ENCODE results near the gene CD248.

CD248 gene

GRCh38 chr11:66275984-66276612, 40.7 kb downstream of the CD248 start:
- H3K4me3 ChIP-seq (ENCODE audit: low read length), result no peak overlapping the region
- no peak for DNase-seq (ENCODE audit: low read depth)
- TF ChIP-seq, protein P1, sequence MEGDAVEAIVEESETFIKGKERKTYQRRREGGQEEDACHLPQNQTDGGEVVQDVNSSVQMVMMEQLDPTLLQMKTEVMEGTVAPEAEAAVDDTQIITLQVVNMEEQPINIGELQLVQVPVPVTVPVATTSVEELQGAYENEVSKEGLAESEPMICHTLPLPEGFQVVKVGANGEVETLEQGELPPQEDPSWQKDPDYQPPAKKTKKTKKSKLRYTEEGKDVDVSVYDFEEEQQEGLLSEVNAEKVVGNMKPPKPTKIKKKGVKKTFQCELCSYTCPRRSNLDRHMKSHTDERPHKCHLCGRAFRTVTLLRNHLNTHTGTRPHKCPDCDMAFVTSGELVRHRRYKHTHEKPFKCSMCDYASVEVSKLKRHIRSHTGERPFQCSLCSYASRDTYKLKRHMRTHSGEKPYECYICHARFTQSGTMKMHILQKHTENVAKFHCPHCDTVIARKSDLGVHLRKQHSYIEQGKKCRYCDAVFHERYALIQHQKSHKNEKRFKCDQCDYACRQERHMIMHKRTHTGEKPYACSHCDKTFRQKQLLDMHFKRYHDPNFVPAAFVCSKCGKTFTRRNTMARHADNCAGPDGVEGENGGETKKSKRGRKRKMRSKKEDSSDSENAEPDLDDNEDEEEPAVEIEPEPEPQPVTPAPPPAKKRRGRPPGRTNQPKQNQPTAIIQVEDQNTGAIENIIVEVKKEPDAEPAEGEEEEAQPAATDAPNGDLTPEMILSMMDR (IDR thresholded peaks at IDR 0.05; ENCODE audit: insufficient read depth, low read depth, low read length, missing control alignments), result no peak

DNA sequence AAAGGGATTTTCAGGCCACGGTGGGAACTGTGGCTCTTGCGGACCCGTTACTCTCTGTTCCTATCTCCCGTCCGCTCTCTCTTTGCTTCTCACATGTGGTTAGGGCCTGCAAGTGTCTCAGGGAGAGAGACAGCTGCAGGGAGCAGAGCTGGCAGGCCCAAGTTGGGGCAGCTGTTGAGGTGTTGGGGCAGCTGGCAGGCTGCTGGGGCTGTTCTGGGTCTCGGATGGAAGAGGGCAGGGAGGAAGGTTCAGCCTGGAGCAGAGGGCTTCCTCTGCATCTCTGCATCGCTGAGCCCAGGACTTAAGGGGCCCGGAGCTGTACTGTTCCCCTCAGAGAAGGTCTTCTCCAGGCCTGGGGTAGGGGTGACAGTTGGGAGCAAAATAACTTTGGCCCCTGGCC, 41.4 kb downstream of the CD248 start:
- DNase-seq (ENCODE audit: low read depth), result no peak
- H3K4me3 ChIP-seq (ENCODE audit: low read length), result no peak overlapping the region
- TF ChIP-seq, protein P1 (IDR thresholded peaks at IDR 0.05; ENCODE audit: insufficient read depth, low read depth, low read length, missing control alignments), result no peak

- no peak for DNase-seq (ENCODE audit: low read depth)
- TF ChIP-seq, protein P1 (IDR thresholded peaks at IDR 0.05; ENCODE audit: insufficient read depth, low read depth, low read length, missing control alignments), result no peak
- H3K4me3 ChIP-seq (ENCODE audit: low read length), result no peak overlapping the region
These were observed 42.6 kb downstream of the CD248 start for GRCh38 chr11:66274219-66274618.

GRCh38 chr11:66272596-66272995, 44.2 kb downstream of the CD248 start:
- no peak for DNase-seq (ENCODE audit: low read depth)
- no peak overlapping the region for H3K4me3 ChIP-seq (ENCODE audit: low read length)
- TF ChIP-seq, protein P1 (IDR thresholded peaks at IDR 0.05; ENCODE audit: insufficient read depth, low read depth, low read length, missing control alignments), result no peak

GRCh38 chr11:66271816-66272215, 45.0 kb downstream of the CD248 start:
- TF ChIP-seq, protein P1 (IDR thresholded peaks at IDR 0.05; ENCODE audit: insufficient read depth, low read depth, low read length, missing control alignments), result no peak
- no peak for DNase-seq (ENCODE audit: low read depth)
- H3K4me3 ChIP-seq (ENCODE audit: low read length), result no peak overlapping the region

DNA sequence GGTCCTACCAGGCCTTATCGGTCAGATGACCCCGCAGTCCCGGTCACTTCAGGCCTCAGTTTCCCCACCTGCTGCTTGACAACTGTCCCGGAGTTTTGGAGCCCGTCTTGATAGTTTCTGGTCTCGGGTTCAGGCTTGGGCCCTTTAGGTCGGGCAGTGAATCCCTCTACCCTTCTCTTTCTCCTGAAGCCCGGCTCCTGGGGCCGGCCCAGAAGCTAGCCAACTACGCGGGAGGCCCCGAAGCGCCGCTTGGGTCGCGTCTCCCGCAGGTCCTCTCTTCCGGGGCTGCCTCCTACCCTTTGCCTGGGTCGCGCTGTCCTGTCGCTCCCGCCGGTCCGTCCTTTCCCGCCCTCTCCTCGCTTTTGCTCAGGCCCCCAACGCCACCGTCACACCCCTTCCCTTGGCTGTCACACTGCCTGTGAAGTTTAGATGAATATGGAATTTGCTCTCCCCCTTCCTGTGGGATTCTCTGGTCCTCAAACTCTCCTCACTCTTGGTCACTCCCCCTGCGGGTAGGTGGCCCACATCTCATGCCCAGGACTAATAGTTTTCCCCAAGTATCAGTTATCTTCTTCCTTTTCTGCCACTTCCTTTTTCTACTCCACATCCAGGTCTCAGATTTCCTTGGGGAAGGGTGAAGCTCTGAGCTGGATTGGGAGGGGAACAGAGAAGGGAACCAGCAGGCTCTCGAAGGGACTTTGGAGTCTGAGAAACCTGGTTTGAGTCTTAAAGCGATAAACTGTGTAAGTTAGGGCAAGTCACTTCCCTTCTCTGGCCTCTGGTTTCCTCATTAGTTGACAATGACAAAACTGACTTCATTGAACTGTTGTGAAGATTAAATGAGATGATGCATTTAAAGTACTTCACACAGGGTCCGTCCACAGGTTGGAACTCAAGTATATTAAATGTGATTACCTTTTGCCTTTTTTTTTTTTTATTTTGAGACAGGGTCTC, 47.6 kb downstream of the CD248 start:
- DNase-seq (ENCODE audit: low read depth), result no peak
- TF ChIP-seq, protein P1 (IDR thresholded peaks at IDR 0.05; ENCODE audit: insufficient read depth, low read depth, low read length, missing control alignments), result peak; percentile 40

More for the DNA sequence above, 47.6 kb downstream of the CD248 start:
- H3K4me3 ChIP-seq (ENCODE audit: low read length), result peak overlapping the region; percentile 98
